Measurements from ENCODE around the gene DCN.

DNA sequence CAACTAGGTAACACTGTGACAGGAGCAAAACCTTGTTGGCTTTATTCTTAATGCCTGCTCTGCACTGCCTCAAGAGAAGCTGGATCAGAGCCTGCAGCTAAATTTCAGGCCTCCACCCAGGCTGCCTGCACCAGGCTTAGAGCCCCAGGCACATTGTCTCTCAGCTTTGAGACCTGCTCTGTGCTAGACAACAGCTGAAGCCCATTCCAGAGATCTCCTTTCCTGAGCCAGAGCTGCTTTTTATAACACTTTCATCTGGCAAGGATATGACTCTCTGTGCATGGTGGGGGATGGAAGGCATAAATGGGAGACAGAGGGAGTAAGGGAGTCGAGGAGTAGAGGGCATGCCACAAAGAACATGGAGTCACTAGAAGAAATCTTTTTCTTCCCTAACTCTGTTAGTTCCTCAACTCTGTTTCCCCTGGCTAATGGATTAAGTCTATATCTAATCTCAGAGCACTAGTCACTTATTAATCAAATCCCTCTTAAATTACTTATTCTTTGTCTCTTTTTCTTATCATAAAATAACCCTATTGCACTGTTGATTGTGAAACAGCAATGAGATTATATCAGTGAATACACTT, 44.2 kb downstream of the DCN start:
- TF ChIP-seq, protein P1, sequence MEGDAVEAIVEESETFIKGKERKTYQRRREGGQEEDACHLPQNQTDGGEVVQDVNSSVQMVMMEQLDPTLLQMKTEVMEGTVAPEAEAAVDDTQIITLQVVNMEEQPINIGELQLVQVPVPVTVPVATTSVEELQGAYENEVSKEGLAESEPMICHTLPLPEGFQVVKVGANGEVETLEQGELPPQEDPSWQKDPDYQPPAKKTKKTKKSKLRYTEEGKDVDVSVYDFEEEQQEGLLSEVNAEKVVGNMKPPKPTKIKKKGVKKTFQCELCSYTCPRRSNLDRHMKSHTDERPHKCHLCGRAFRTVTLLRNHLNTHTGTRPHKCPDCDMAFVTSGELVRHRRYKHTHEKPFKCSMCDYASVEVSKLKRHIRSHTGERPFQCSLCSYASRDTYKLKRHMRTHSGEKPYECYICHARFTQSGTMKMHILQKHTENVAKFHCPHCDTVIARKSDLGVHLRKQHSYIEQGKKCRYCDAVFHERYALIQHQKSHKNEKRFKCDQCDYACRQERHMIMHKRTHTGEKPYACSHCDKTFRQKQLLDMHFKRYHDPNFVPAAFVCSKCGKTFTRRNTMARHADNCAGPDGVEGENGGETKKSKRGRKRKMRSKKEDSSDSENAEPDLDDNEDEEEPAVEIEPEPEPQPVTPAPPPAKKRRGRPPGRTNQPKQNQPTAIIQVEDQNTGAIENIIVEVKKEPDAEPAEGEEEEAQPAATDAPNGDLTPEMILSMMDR (conservative IDR thresholded peaks at IDR 0.05) = no peak
- no peak for TF ChIP-seq ZFX (IDR thresholded peaks at IDR 0.05)
